OCI-LY1 (cell line): ENCODE data around the gene AUH.
"Not testable (repeated sequence)": the region's sequence is repeated elsewhere in the genome, so short reads cannot be mapped to it uniquely, and the experiment has no call there.

Experiments
- H2AFZ ChIP-seq: fragments of 200-600 bp; sonication (generic), shearing (Covaris generic); 2 replicates; pipeline ENCODE4 v1.6.0; 2014; ENCODE audit warnings: antibody characterized with exemption, mild to moderate bottlenecking, low read length
- H3F3A ChIP-seq: fragments of 200-600 bp; sonication (generic), shearing (Covaris generic); 2 replicates; pipeline ENCODE4 v1.6.0; 2014; ENCODE audit warnings: mild to moderate bottlenecking, antibody characterized with exemption, low read length, moderate library complexity; ENCODE audit not compliant: insufficient read depth
- H3K27ac ChIP-seq: fragments of 200-600 bp; sonication (generic); 2 replicates; pipeline ENCODE4 v1.5.1; 2014; ENCODE audit warnings: low read length, mixed run types, mild to moderate bottlenecking, low read depth; ENCODE audit not compliant: poor library complexity, severe bottlenecking
- H3K27me3 ChIP-seq: fragments of 200-600 bp; sonication (generic); 2 replicates; pipeline ENCODE4 v1.6.0; 2014; ENCODE audit warnings: antibody characterized with exemption, mild to moderate bottlenecking, low read length, moderate library complexity; ENCODE audit not compliant: insufficient read depth
- H3K36me3 ChIP-seq: fragments of 200-600 bp; sonication (generic); 2 replicates; pipeline ENCODE4 v1.6.1; 2014; ENCODE audit warnings: mild to moderate bottlenecking, antibody characterized with exemption, low read length, moderate library complexity, mixed read lengths; ENCODE audit not compliant: insufficient read depth
- H3K4me1 ChIP-seq: fragments of 200-600 bp; sonication (generic); 2 replicates; pipeline ENCODE4 v1.5.1; 2014; ENCODE audit warnings: mild to moderate bottlenecking, low read length, moderate library complexity; ENCODE audit not compliant: insufficient read depth, severe bottlenecking
- H3K4me2 ChIP-seq: fragments of 200-600 bp; sonication (generic), shearing (Covaris generic); 2 replicates; pipeline ENCODE4 v1.6.1; 2014; ENCODE audit warnings: low read length
- H3K4me3 ChIP-seq: fragments of 200-600 bp; sonication (generic); 2 replicates; pipeline ENCODE4 v1.5.1; 2014; ENCODE audit warnings: low read length, low read depth, mild to moderate bottlenecking, mixed read lengths; ENCODE audit not compliant: poor library complexity, severe bottlenecking
- H3K79me2 ChIP-seq: fragments of 200-600 bp; shearing (Covaris generic); 2 replicates; pipeline ENCODE4 v1.6.1; 2016; ENCODE audit warnings: mixed run types, low read length, mixed read lengths; ENCODE audit not compliant: insufficient read depth
- H3K9ac ChIP-seq: fragments of 200-600 bp; sonication (generic), shearing (Covaris generic); 2 replicates; pipeline ENCODE4 v1.6.1; 2014; ENCODE audit warnings: mild to moderate bottlenecking, low read length, mixed read lengths
- H3K9me2 ChIP-seq: fragments of 200-600 bp; sonication (generic), shearing (Covaris generic); 2 replicates; pipeline ENCODE4 v1.6.1; 2014; ENCODE audit warnings: low read depth, mild to moderate bottlenecking, low read length, mixed read lengths
- H3K9me3 ChIP-seq: fragments of 200-600 bp; shearing (Covaris generic); 2 replicates; pipeline ENCODE4 v1.6.1; 2014; ENCODE audit warnings: low read length, mixed read lengths
- H4K20me1 ChIP-seq: fragments of 200-600 bp; sonication (generic), shearing (Covaris generic); 2 replicates; pipeline ENCODE4 v1.6.0; 2016; ENCODE audit warnings: mild to moderate bottlenecking, low read length; ENCODE audit not compliant: insufficient read depth
- EZH2 ChIP-seq: fragments of 200-600 bp; sonication (generic), shearing (Covaris generic); IDR thresholded peaks from 2 replicates; pipeline ENCODE4 v1.8.0; 2017; ENCODE audit warnings: borderline replicate concordance, mixed run types, mild to moderate bottlenecking, antibody characterized with exemption, low read length, moderate library complexity, mixed read lengths
- TF ChIP-seq, protein P1 (sequence below): fragments of 200-600 bp; sonication (generic), shearing (Covaris generic); IDR thresholded peaks from 2 replicates; pipeline ENCODE4 v1.5.1; 2017; ENCODE audit warnings: mild to moderate bottlenecking, antibody characterized with exemption, low read length, moderate library complexity, mixed read lengths

Gene AUH

DNA sequence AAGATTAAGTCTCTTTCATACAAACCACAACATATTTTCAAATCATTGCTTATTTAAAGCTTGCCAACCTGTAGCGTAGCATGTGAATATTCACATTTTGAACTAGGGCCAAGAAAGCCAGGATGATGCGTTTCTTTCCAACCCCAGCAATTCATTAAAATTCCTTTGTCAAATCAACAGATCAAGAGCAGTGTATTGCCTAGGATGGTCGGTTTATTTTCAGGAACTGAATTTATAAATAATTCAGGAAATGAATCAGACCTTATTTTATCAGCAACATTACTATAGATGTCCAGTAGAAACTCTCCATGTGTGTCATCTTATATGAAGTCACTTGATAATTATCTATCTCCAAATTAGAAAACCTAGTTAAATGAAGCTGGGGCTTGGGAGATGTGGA lies 13.2 kb upstream of the AUH start:
- Histone ChIP-seq H3K9me3 (no peaks in the 10 kb centered on the region), H3K4me1 (no peaks in the 10 kb centered on the region), H3F3A (no peaks in the 10 kb centered on the region), H3K4me2 (no peak overlapping the region), H3K9ac (no peak overlapping the region), H3K4me3 (no peak overlapping the region), H3K36me3 (no peaks in the 10 kb centered on the region), H2AFZ (no peak overlapping the region), H3K9me2 (no peaks in the 10 kb centered on the region), H3K79me2 (no peaks in the 10 kb centered on the region), H3K27ac (no peak overlapping the region), H3K27me3 (no peaks in the 10 kb centered on the region), H4K20me1 (no peaks in the 10 kb centered on the region)
- TF ChIP-seq EZH2 = no peak
- TF ChIP-seq, protein P1, sequence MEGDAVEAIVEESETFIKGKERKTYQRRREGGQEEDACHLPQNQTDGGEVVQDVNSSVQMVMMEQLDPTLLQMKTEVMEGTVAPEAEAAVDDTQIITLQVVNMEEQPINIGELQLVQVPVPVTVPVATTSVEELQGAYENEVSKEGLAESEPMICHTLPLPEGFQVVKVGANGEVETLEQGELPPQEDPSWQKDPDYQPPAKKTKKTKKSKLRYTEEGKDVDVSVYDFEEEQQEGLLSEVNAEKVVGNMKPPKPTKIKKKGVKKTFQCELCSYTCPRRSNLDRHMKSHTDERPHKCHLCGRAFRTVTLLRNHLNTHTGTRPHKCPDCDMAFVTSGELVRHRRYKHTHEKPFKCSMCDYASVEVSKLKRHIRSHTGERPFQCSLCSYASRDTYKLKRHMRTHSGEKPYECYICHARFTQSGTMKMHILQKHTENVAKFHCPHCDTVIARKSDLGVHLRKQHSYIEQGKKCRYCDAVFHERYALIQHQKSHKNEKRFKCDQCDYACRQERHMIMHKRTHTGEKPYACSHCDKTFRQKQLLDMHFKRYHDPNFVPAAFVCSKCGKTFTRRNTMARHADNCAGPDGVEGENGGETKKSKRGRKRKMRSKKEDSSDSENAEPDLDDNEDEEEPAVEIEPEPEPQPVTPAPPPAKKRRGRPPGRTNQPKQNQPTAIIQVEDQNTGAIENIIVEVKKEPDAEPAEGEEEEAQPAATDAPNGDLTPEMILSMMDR = no peak

DNA sequence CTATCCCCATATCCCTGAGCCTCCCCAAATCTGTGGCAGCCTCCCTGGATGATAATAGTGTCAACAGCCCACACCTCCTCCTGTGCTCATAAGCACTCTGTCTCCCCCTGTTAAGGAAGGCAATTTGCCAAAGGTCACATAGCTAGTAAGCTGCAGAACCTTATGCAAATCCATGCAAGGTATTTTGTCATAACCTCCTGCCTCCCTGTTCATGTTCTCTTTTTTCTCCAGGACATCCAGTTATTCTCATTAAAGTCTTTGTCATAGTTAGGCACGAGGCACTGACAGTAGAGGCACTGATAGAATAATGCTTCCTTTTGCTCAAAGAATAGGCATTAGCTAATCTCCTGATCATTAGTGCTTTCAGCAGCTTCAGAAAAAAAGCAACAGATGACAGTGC lies 10.2 kb upstream of the AUH start:
- H3K79me2 ChIP-seq = no peaks in the 10 kb centered on the region
- H3K9me3 ChIP-seq = no peaks in the 10 kb centered on the region
- no peak for TF ChIP-seq EZH2
- TF ChIP-seq, protein P1 = no peak
- H2AFZ ChIP-seq = no peak overlapping the region
- H3K27me3 ChIP-seq = no peaks in the 10 kb centered on the region
- no peak overlapping the region for H3K9ac ChIP-seq
- H3K36me3 ChIP-seq = no peaks in the 10 kb centered on the region
- H3K9me2 ChIP-seq = no peaks in the 10 kb centered on the region
- no peaks in the 10 kb centered on the region for H4K20me1 ChIP-seq
- H3K27ac ChIP-seq = no peak overlapping the region
- H3K4me3 ChIP-seq = no peak overlapping the region
- H3K4me2 ChIP-seq = no peak overlapping the region
- no peaks in the 10 kb centered on the region for H3K4me1 ChIP-seq
- no peaks in the 10 kb centered on the region for H3F3A ChIP-seq

DNA sequence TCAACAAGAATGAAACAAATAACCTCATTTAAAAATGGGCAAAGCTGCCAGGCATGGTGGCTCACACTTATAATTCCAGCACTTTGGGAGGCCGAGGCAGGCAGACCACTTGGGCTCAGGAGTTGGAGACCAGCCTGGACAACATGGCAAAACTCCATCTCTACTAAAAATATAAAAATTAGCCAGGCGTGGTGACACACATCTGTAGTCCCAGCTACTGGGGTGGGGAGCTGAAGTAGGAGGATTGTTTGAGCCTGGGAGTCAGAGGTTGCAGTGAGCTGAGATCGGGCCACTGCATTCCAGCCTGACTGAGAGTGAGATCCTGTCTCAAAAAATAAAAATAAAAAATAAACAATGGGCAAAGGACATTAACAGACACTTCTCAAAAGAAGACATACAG lies 8.3 kb upstream of the AUH start:
- H3K4me3 ChIP-seq, H3K9ac ChIP-seq, H3K9me2 ChIP-seq, H3F3A ChIP-seq, H3K9me3 ChIP-seq, H3K27me3 ChIP-seq, H3K79me2 ChIP-seq, H4K20me1 ChIP-seq, H3K27ac ChIP-seq, H3K4me2 ChIP-seq, H3K36me3 ChIP-seq, H3K4me1 ChIP-seq, H2AFZ ChIP-seq: not testable (repeated sequence)

DNA sequence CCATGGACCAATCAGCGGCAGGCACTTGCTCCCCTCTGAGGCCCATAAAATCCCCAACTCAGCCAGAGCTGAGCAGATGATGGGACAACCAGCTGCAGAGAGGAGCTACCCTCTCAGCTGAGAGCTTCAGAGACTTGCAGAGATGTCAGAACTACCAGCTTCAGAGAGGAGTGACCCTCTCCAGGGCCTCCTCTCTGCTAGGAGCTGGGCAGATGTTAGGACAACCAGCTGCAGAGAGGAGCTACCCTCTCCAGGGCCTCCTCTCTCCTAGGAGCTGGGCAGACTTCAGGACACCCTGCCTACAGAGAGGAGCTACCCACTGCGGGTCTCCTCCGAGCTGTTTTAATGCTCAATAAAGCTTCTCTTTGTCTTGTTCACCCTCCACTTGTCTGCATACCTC lies 3.0 kb upstream of the AUH start:
- no peaks in the 10 kb centered on the region for H3K9me2 ChIP-seq
- TF ChIP-seq EZH2 = no peak
- TF ChIP-seq, protein P1 = no peak

More for the DNA sequence above, 3.0 kb upstream of the AUH start:
- no peak overlapping the region for H3K27ac ChIP-seq
- H2AFZ ChIP-seq = no peak overlapping the region
- no peaks in the 10 kb centered on the region for H3F3A ChIP-seq
- no peaks in the 10 kb centered on the region for H3K36me3 ChIP-seq
- peaks cover 22% of the 10 kb centered on the region for H3K4me1 ChIP-seq
- no peak overlapping the region for H3K4me2 ChIP-seq
- H3K9me3 ChIP-seq = peaks cover 5% of the 10 kb centered on the region; the same call in 1 of the 2 replicates
- peaks cover 16% of the 10 kb centered on the region for H3K79me2 ChIP-seq
- H3K4me3 ChIP-seq = no peak overlapping the region
- H4K20me1 ChIP-seq = no peaks in the 10 kb centered on the region
- H3K9ac ChIP-seq = no peak overlapping the region
- no peaks in the 10 kb centered on the region for H3K27me3 ChIP-seq
